GM12864 (cell line): ENCODE measurements around the gene SEMA5B.

Experiments used
- DNase-seq: peaks from one replicate; pipeline ENCODE4 v3.0.0-alpha.2; 2011; ENCODE audit warnings: low read depth
- H3K4me3 ChIP-seq: 2 replicates; pipeline ENCODE4 v1.5.1; 2011; ENCODE audit warnings: mild to moderate bottlenecking, low read depth, low read length, control low read depth
- CTCF ChIP-seq: IDR thresholded peaks from 2 replicates; pipeline ENCODE4 v1.5.1; 2011; ENCODE audit warnings: low read depth, mild to moderate bottlenecking, moderate library complexity, low read length, control low read depth, inconsistent platforms; ENCODE audit errors: missing control alignments

The SEMA5B gene

GRCh38 chr3:122978569-122978968 lies 49.0 kb downstream of the SEMA5B start:
- DNase-seq: no peak
- TF ChIP-seq CTCF: no peak
- H3K4me3 ChIP-seq: no peak overlapping the region

- H3K4me3 ChIP-seq: no peak overlapping the region
- TF ChIP-seq CTCF: no peak
- no peak for DNase-seq
Measured at GRCh38 chr3:122977746-122978466, 49.7 kb downstream of the SEMA5B start.

DNA sequence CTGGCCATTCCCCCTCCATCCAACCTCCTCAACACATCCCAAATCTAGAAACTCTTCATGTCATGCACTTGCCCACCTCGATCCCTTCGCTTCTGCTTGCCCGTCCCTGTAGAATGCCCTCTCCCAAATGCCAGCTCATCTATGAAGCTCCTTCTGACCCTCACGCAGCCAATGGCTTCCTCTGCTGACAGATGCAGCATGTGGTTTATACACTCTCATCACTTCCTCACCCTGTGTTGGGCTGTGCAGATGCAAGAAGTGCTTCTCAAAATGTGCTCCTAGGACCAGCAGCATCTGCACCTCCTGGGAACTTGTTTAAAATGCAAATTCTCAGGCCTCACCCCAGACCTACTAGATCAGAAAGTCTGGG lies 51.7 kb downstream of the SEMA5B start:
- no peak for DNase-seq
- no peak for TF ChIP-seq CTCF
- no peak overlapping the region for H3K4me3 ChIP-seq

DNA sequence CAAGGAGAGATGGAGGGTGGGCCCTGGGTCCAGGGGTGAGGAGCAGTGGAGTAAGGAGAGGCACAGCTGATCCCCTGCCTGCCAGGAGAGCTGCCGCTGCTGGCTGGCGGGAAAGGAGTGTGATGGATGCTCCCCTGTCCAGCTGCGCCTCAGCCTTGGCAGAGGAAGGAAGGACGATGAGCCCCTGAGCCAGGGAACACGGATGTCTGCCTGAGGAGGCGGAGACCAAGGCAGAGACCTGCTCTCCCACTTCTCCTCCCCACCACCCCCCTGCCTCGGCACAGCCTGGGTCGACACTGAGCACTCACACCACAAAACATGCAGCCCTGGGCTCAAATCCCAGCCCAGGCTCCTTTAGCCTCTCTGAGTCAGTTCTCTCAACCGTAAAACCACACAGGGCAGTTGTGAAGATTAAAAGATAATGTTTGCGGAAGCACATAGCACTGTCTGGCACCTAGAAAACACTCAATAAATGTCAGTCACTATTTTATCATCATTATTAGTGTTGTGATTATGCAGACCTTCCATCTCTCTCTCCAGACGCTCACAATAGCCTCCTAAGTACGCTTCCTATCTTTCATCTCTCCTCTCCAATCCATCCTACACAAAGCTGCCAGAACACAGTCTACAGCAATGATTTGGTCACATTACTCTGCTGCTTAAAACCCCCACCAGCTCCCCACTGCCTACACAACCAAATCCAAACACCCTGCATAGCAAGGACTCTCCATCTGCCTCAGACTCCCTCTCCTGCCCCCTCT lies 52.2 kb downstream of the SEMA5B start:
- no peak for DNase-seq
- TF ChIP-seq CTCF: no peak
- no peak overlapping the region for H3K4me3 ChIP-seq

DNA sequence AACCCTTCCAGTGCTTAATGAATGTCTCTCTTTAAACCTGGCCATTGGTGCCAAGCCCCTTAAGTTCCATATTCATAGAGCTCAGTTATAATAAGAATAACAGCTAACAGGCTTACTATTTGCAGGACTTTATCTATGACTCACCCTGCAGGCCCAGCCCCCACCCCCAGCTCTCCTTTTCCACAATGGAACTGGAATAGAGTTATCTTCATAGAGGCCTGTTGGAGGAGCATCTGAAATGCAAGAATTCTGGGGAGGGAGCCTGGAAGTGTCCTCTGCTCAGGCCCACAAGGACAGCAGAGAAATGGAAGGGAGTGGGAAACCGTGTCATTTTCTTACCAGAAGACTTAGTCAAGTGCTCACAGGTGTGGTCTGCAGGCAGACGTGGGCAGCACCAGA lies 52.8 kb downstream of the SEMA5B start:
- no peak overlapping the region for H3K4me3 ChIP-seq
- no peak for TF ChIP-seq CTCF
- DNase-seq: no peak

- no peak overlapping the region for H3K4me3 ChIP-seq
- TF ChIP-seq CTCF: no peak
- DNase-seq: no peak
Measured at GRCh38 chr3:122973893-122974615, 53.5 kb downstream of the SEMA5B start.
